GM21423 (cell line): ENCODE results near the gene MAP3K7.
A peak's percentile ranks its signal among the peaks of the same experiment; 100 is the strongest.

ENCODE experiments used
- ATAC-seq: cut with Tn5 transposase; IDR thresholded peaks from one replicate; pipeline ENCODE4 v1.9.1; 2021; ENCODE audit warnings: mild to moderate bottlenecking, moderate library complexity; ENCODE audit not compliant: unreplicated experiment

The MAP3K7 gene

GRCh38 chr6:90485635-90486277, 101.1 kb downstream of the MAP3K7 start:
- no peak for ATAC-seq

GRCh38 chr6:90484903-90485302, 102.0 kb downstream of the MAP3K7 start:
- no peak for ATAC-seq

- ATAC-seq = no peak
These were observed 102.5 kb downstream of the MAP3K7 start for GRCh38 chr6:90484385-90484784.

GRCh38 chr6:90483956-90484355, 102.9 kb downstream of the MAP3K7 start:
- no peak for ATAC-seq

- ATAC-seq = no peak
These were observed 103.6 kb downstream of the MAP3K7 start for GRCh38 chr6:90483116-90483839.

GRCh38 chr6:90480666-90481065, 106.2 kb downstream of the MAP3K7 start:
- no peak for ATAC-seq

- no peak for ATAC-seq
These were observed 107.3 kb downstream of the MAP3K7 start for GRCh38 chr6:90479603-90479926.

- peak; percentile 86 for ATAC-seq
These were observed 107.9 kb downstream of the MAP3K7 start for GRCh38 chr6:90478789-90479602.

- no peak for ATAC-seq
These were observed 108.6 kb downstream of the MAP3K7 start for GRCh38 chr6:90478278-90478677.

- no peak for ATAC-seq
These were observed 109.5 kb downstream of the MAP3K7 start for GRCh38 chr6:90477366-90477765.

GRCh38 chr6:90472716-90473115, 114.2 kb downstream of the MAP3K7 start:
- no peak for ATAC-seq

GRCh38 chr6:90471263-90471662, 115.6 kb downstream of the MAP3K7 start:
- ATAC-seq = no peak

- no peak for ATAC-seq
These were observed 117.0 kb downstream of the MAP3K7 start for GRCh38 chr6:90469906-90470305.

- no peak for ATAC-seq
These were observed 118.0 kb downstream of the MAP3K7 start for GRCh38 chr6:90468859-90469258.

- no peak for ATAC-seq
These were observed 118.8 kb downstream of the MAP3K7 start for GRCh38 chr6:90468080-90468479.

GRCh38 chr6:90467546-90467945, 119.3 kb downstream of the MAP3K7 start:
- ATAC-seq = no peak

GRCh38 chr6:90466154-90466940, 120.5 kb downstream of the MAP3K7 start:
- ATAC-seq = no peak

GRCh38 chr6:90465686-90466085, 121.2 kb downstream of the MAP3K7 start:
- ATAC-seq = no peak

- no peak for ATAC-seq
These were observed 122.4 kb downstream of the MAP3K7 start for GRCh38 chr6:90464507-90464906.

- no peak for ATAC-seq
These were observed 123.0 kb downstream of the MAP3K7 start for GRCh38 chr6:90463874-90464273.
